ENCODE data around the gene OGDHL. TPM values are rescaled to one million over a fixed set of nuclear protein-coding genes. Genes with fewer than 3 reads are reported as not detected.

OGDHL gene
- total and polyA plus RNA-seq, 2 experiments from 2014 or later: 25.8 to 44.6 TPM

- Histone ChIP-seq H3K4me1 (ENCODE audit: low read depth) (no peaks in the 10 kb centered on the region), H3K27ac (no peak overlapping the region), H3K4me3 (no peak overlapping the region), H3K9me3 (ENCODE audit: low read depth) (no peaks in the 10 kb centered on the region), H3K27me3 (no peaks in the 10 kb centered on the region), H3K36me3 (peaks cover 7% of the 10 kb centered on the region)
- DNase-seq (ENCODE audit: low read depth in 1 of 2, low spot score in 1 of 2): no peak
- TF ChIP-seq CTCF (IDR thresholded peaks at IDR 0.05; ENCODE audit: low read depth, low read length): no peak
Observed at GRCh38 chr10:49749556-49750491, 12.3 kb downstream of the OGDHL start.

GRCh38 chr10:49749144-49749543, 13.0 kb downstream of the OGDHL start:
- no peak for DNase-seq (ENCODE audit: low read depth in 1 of 2, low spot score in 1 of 2)
- H3K4me1 ChIP-seq (ENCODE audit: low read depth): no peaks in the 10 kb centered on the region
- peaks cover 8% of the 10 kb centered on the region for H3K36me3 ChIP-seq
- no peaks in the 10 kb centered on the region for H3K27me3 ChIP-seq
- H3K4me3 ChIP-seq: no peak overlapping the region
- no peaks in the 10 kb centered on the region for H3K9me3 ChIP-seq (ENCODE audit: low read depth)
- H3K27ac ChIP-seq: no peak overlapping the region
- TF ChIP-seq CTCF (IDR thresholded peaks at IDR 0.05; ENCODE audit: low read depth, low read length): no peak

GRCh38 chr10:49748006-49748405, 14.1 kb downstream of the OGDHL start:
- no peak for TF ChIP-seq CTCF (IDR thresholded peaks at IDR 0.05; ENCODE audit: low read depth, low read length)
- Histone ChIP-seq H3K9me3 (ENCODE audit: low read depth) (no peaks in the 10 kb centered on the region), H3K27me3 (no peaks in the 10 kb centered on the region), H3K4me3 (no peak overlapping the region), H3K4me1 (ENCODE audit: low read depth) (no peaks in the 10 kb centered on the region), H3K36me3 (peaks cover 10% of the 10 kb centered on the region), H3K27ac (no peak overlapping the region)
- no peak for DNase-seq (ENCODE audit: low read depth in 1 of 2, low spot score in 1 of 2)

- Histone ChIP-seq H3K27me3 (no peaks in the 10 kb centered on the region), H3K4me3 (no peak overlapping the region), H3K9me3 (ENCODE audit: low read depth) (no peaks in the 10 kb centered on the region), H3K27ac (no peak overlapping the region), H3K36me3 (peaks cover 11% of the 10 kb centered on the region), H3K4me1 (ENCODE audit: low read depth) (no peaks in the 10 kb centered on the region)
- no peak for DNase-seq (ENCODE audit: low read depth in 1 of 2, low spot score in 1 of 2)
- no peak for TF ChIP-seq CTCF (IDR thresholded peaks at IDR 0.05; ENCODE audit: low read depth, low read length)
Observed at GRCh38 chr10:49747303-49747646, 14.8 kb downstream of the OGDHL start.

- no peaks in the 10 kb centered on the region for H3K9me3 ChIP-seq (ENCODE audit: low read depth)
- H3K4me1 ChIP-seq (ENCODE audit: low read depth): no peaks in the 10 kb centered on the region
- H3K27ac ChIP-seq: no peak overlapping the region
- no peak overlapping the region for H3K4me3 ChIP-seq
- peaks cover 11% of the 10 kb centered on the region for H3K36me3 ChIP-seq
- TF ChIP-seq CTCF (IDR thresholded peaks at IDR 0.05; ENCODE audit: low read depth, low read length): no peak
- no peaks in the 10 kb centered on the region for H3K27me3 ChIP-seq
- no peak for DNase-seq (ENCODE audit: low read depth in 1 of 2, low spot score in 1 of 2)
Observed at GRCh38 chr10:49746626-49747302, 15.4 kb downstream of the OGDHL start.
